Loucy (cell line): ENCODE measurements around the gene TM2D1.

Experiments used
- EZH2phosphoT487 ChIP-seq: fragments of 200-600 bp; IDR thresholded peaks from 2 replicates; pipeline ENCODE4 v1.6.1; 2018; ENCODE audit warnings: antibody characterized with exemption, mild to moderate bottlenecking, moderate library complexity, borderline replicate concordance
- TF ChIP-seq, protein P1 (sequence below): fragments of 200-600 bp; sonication (generic); conservative IDR thresholded peaks from 2 replicates; pipeline ENCODE4 v1.5.1; 2014; ENCODE audit warnings: mild to moderate bottlenecking, antibody characterized with exemption, low read length

DNA sequence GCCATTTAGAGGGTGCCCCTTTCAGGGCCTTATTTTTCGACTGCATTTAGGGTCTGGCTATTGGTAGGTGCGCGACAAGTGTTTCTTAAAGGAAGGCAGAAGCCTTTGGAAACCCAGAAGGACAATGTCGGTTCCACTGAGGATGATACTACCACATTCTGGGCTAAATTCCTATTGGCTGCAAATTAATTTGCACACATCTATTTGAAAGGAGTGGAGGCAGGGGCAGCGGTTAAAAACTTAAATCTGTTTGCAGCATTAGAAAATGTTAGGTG lies 18.4 kb upstream of the TM2D1 start:
- TF ChIP-seq, protein P1, sequence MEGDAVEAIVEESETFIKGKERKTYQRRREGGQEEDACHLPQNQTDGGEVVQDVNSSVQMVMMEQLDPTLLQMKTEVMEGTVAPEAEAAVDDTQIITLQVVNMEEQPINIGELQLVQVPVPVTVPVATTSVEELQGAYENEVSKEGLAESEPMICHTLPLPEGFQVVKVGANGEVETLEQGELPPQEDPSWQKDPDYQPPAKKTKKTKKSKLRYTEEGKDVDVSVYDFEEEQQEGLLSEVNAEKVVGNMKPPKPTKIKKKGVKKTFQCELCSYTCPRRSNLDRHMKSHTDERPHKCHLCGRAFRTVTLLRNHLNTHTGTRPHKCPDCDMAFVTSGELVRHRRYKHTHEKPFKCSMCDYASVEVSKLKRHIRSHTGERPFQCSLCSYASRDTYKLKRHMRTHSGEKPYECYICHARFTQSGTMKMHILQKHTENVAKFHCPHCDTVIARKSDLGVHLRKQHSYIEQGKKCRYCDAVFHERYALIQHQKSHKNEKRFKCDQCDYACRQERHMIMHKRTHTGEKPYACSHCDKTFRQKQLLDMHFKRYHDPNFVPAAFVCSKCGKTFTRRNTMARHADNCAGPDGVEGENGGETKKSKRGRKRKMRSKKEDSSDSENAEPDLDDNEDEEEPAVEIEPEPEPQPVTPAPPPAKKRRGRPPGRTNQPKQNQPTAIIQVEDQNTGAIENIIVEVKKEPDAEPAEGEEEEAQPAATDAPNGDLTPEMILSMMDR, result no peak
- no peak for TF ChIP-seq EZH2phosphoT487
